H1 (cell line): ENCODE measurements around the gene CCNK. TPM values are rescaled to one million over a fixed set of nuclear protein-coding genes. Genes with fewer than 3 reads are reported as not detected.

Experiments
- CTCF ChIA-PET: fragments of 300-600 bp; sonication (Branson Sonifier 250); formaldehyde crosslinking; loops from one replicate; lab custom pipeline; 2021; ENCODE audit not compliant: partially characterized antibody; lab: Charles Lee
- POLR2A ChIA-PET: fragments of 300-600 bp; sonication (Branson Sonifier 250); formaldehyde crosslinking; loops from one replicate; lab custom pipeline; 2021; ENCODE audit warnings: inconsistent platforms; ENCODE audit not compliant: partially characterized antibody; lab: Charles Lee
- DNase-seq, 2 experiments: peaks; one replicate each; pipeline versions ENCODE4 v3.0.0 to v3.0.0-alpha.2; 2010 to 2022; ENCODE audit warnings: low spot score in 2 of 2, low read depth in 1 of 2, mixed read lengths in 1 of 2
- FAIRE-seq: peaks from 2 replicates; lab custom pipeline; 2011; peaks lifted over from hg19 to GRCh38; lab: Jason Lieb, UNC
- H2AFZ ChIP-seq: 2 replicates; pipeline ENCODE4 v1.8.1; 2012; ENCODE audit warnings: low read length, inconsistent platforms
- H2AK5ac ChIP-seq: 2 replicates; pipeline ENCODE4 v1.6.1; 2013; ENCODE audit warnings: low read depth, low read length
- H2BK120ac ChIP-seq: replicated peaks from 2 replicates; pipeline ENCODE3; 2013; ENCODE audit warnings: low read depth, low read length, inconsistent platforms
- H2BK12ac ChIP-seq: 2 replicates; pipeline ENCODE4 v1.6.1; 2013; ENCODE audit warnings: low read depth, low read length
- H2BK15ac ChIP-seq: 2 replicates; pipeline ENCODE4 v1.6.1; 2013; ENCODE audit warnings: low read length
- H2BK20ac ChIP-seq: 2 replicates; pipeline ENCODE4 v1.6.1; 2013; ENCODE audit warnings: low read length
- H2BK5ac ChIP-seq: 2 replicates; pipeline ENCODE4 v1.6.1; 2013; ENCODE audit warnings: low read depth, low read length
- H3K14ac ChIP-seq: 2 replicates; pipeline ENCODE4 v1.6.1; 2013; ENCODE audit warnings: inconsistent platforms; ENCODE audit not compliant: insufficient read length
- H3K18ac ChIP-seq: 2 replicates; pipeline ENCODE4 v1.6.1; 2013; ENCODE audit warnings: low read length; ENCODE audit errors: extremely low read depth
- H3K23ac ChIP-seq: 2 replicates; pipeline ENCODE4 v1.6.1; 2013; ENCODE audit warnings: inconsistent platforms; ENCODE audit not compliant: insufficient read length
- H3K23me2 ChIP-seq: 2 replicates; pipeline ENCODE4 v1.6.1; 2013; ENCODE audit warnings: low read depth, low read length
- H3K27ac ChIP-seq: 2 replicates; pipeline ENCODE4 v1.6.1; 2011; ENCODE audit warnings: low read depth, low read length, inconsistent platforms
- H3K27me3 ChIP-seq, 4 experiments: replicated peaks in 1 of 4; 1 replicate in 1 of 4; 2 replicates in 3 of 4; pipeline versions ENCODE4 v1.6.1 to v1.8.1; 2011 to 2013; ENCODE audit warnings: low read length in 3 of 4, mild to moderate bottlenecking in 3 of 4, inconsistent platforms in 2 of 4, mixed read lengths in 2 of 4, moderate library complexity in 1 of 4; ENCODE audit not compliant: control insufficient read depth in 3 of 4, insufficient read depth in 3 of 4; ENCODE audit errors: extremely low read depth in 1 of 4
- H3K36me3 ChIP-seq, 4 experiments: 2 replicates each; pipeline versions ENCODE4 v1.6.1 to v1.8.1; 2011 to 2013; ENCODE audit warnings: mild to moderate bottlenecking in 4 of 4, low read length in 3 of 4, moderate library complexity in 2 of 4, control low read depth in 1 of 4, inconsistent platforms in 1 of 4; ENCODE audit not compliant: insufficient read depth in 4 of 4, control insufficient read depth in 2 of 4
- H3K4ac ChIP-seq: replicated peaks from 2 replicates; pipeline ENCODE3; 2013; ENCODE audit warnings: low read length, low read depth, mixed read lengths, inconsistent platforms; ENCODE audit not compliant: insufficient read length
- H3K4me1 ChIP-seq, 4 experiments: replicated peaks in 1 of 4; 1 replicate in 1 of 4; 2 replicates in 3 of 4; pipeline versions ENCODE4 v1.6.1 to v1.8.1; 2011 to 2013; ENCODE audit warnings: low read length in 3 of 4, inconsistent platforms in 2 of 4, mixed read lengths in 1 of 4; ENCODE audit not compliant: insufficient read depth in 4 of 4, control insufficient read depth in 3 of 4
- H3K4me2 ChIP-seq, 2 experiments: 2 replicates each; pipeline versions ENCODE4 v1.6.1 to v1.8.1; 2011 to 2013; ENCODE audit warnings: low read depth in 2 of 2, low read length in 2 of 2, control low read depth in 1 of 2, inconsistent platforms in 1 of 2, mild to moderate bottlenecking in 1 of 2; ENCODE audit not compliant: insufficient read depth in 1 of 2
- H3K4me3 ChIP-seq, 4 experiments: fragments of 200-600, 300-600 bp in 1 of 4; sonication (generic), shearing (Covaris generic), sonication (Bioruptor Twin) in 1 of 4; 2 replicates each; pipeline versions ENCODE4 v1.5.1 to v1.8.1; 2011 to 2016; ENCODE audit warnings: low read length in 4 of 4, low read depth in 3 of 4, control low read depth in 2 of 4, inconsistent platforms in 2 of 4, mild to moderate bottlenecking in 2 of 4, mixed read lengths in 1 of 4, moderate library complexity in 1 of 4; ENCODE audit not compliant: insufficient read depth in 2 of 4; ENCODE audit errors: extremely low read depth in 1 of 4
- H3K56ac ChIP-seq: replicated peaks from 2 replicates; pipeline ENCODE3; 2013; ENCODE audit warnings: low read depth, mild to moderate bottlenecking, mixed read lengths, low read length, inconsistent platforms; ENCODE audit not compliant: insufficient read length
- H3K79me1 ChIP-seq: 2 replicates; pipeline ENCODE4 v1.6.1; 2013; ENCODE audit warnings: low read depth, low read length, control low read depth
- H3K79me2 ChIP-seq, 2 experiments: 2 replicates each; pipeline versions ENCODE4 v1.6.1 to v1.8.1; 2012 to 2013; ENCODE audit warnings: low read length in 2 of 2, mild to moderate bottlenecking in 2 of 2, inconsistent platforms in 1 of 2; ENCODE audit not compliant: insufficient read depth in 2 of 2, control insufficient read depth in 1 of 2
- H3K9ac ChIP-seq, 4 experiments: replicated peaks in 1 of 4; 1 replicate in 1 of 4; 2 replicates in 3 of 4; pipeline versions ENCODE4 v1.6.1 to v1.8.1; 2011 to 2013; ENCODE audit warnings: low read depth in 3 of 4, low read length in 3 of 4, control low read depth in 2 of 4, mild to moderate bottlenecking in 2 of 4, moderate library complexity in 2 of 4, inconsistent platforms in 1 of 4; ENCODE audit errors: extremely low read depth in 1 of 4
- H3K9me3 ChIP-seq, 2 experiments: 2 replicates each; pipeline versions ENCODE4 v1.6.1 to v1.8.1; 2012 to 2013; ENCODE audit warnings: mild to moderate bottlenecking in 2 of 2, moderate library complexity in 2 of 2, control low read depth in 1 of 2, inconsistent platforms in 1 of 2, low read depth in 1 of 2, low read length in 1 of 2, mixed read lengths in 1 of 2; ENCODE audit not compliant: insufficient read depth in 2 of 2
- H4K20me1 ChIP-seq, 2 experiments: replicated peaks in 1 of 2; 2 replicates each; pipeline versions ENCODE3 to v1.8.1; 2011 to 2013; ENCODE audit warnings: inconsistent platforms in 2 of 2, low read length in 2 of 2, mild to moderate bottlenecking in 1 of 2; ENCODE audit not compliant: insufficient read depth in 2 of 2, control insufficient read depth in 1 of 2
- H4K5ac ChIP-seq: 2 replicates; pipeline ENCODE4 v1.6.1; 2013; ENCODE audit warnings: low read length, low read depth, mixed read lengths, inconsistent platforms; ENCODE audit not compliant: insufficient read length
- H4K8ac ChIP-seq: 2 replicates; pipeline ENCODE4 v1.8.0; 2013; ENCODE audit warnings: mild to moderate bottlenecking, moderate library complexity, low read length, inconsistent platforms; ENCODE audit not compliant: insufficient read depth; ENCODE audit errors: extremely low read depth
- H4K91ac ChIP-seq: replicated peaks from 2 replicates; pipeline ENCODE3; 2013; ENCODE audit warnings: low read length, mixed read lengths, inconsistent platforms; ENCODE audit not compliant: insufficient read length
- ASH2L ChIP-seq: fragments of 200-600, 300-600 bp; sonication (generic); IDR thresholded peaks from one replicate; pipeline ENCODE4 v1.7.1; 2017; ENCODE audit warnings: low read length
- EP300 ChIP-seq, 2 experiments: IDR thresholded peaks; 1 replicate in 1 of 2; 2 replicates in 1 of 2; pipeline ENCODE4 v1.6.1; 2011 to 2012; ENCODE audit warnings: low read depth in 2 of 2, low read length in 2 of 2, mild to moderate bottlenecking in 2 of 2, borderline replicate concordance in 1 of 2, inconsistent platforms in 1 of 2, moderate library complexity in 1 of 2
- HDAC2 ChIP-seq, 2 experiments: fragments of 300-600 bp in 1 of 2; sonication (generic) in 1 of 2; IDR thresholded peaks; 2 replicates each; pipeline ENCODE4 v1.6.1; 2011 to 2012; ENCODE audit warnings: low read depth in 2 of 2, low read length in 2 of 2, mild to moderate bottlenecking in 2 of 2, moderate library complexity in 2 of 2, borderline replicate concordance in 1 of 2, inconsistent platforms in 1 of 2
- HDAC6 ChIP-seq: IDR thresholded peaks from one replicate; pipeline ENCODE4 v1.7.1; 2012; ENCODE audit warnings: low read depth, mild to moderate bottlenecking, inconsistent platforms, low read length, moderate library complexity
- PHF8 ChIP-seq: fragments of 200-600 bp; sonication (generic); conservative IDR thresholded peaks from 2 replicates; pipeline ENCODE4 v1.7.1; 2012; ENCODE audit warnings: low read depth, mild to moderate bottlenecking, inconsistent platforms, low read length, moderate library complexity
- SAP30 ChIP-seq: fragments of 300-600 bp; sonication (generic); IDR thresholded peaks from 2 replicates; pipeline ENCODE4 v1.7.1; 2012; ENCODE audit warnings: low read length, moderate library complexity, mild to moderate bottlenecking, inconsistent platforms; ENCODE audit not compliant: insufficient read depth, insufficient replicate concordance
- SP4 ChIP-seq: IDR thresholded peaks from 2 replicates; pipeline ENCODE4 v1.6.1; 2012; ENCODE audit warnings: low read length, inconsistent platforms
- SRF ChIP-seq: IDR thresholded peaks from 2 replicates; pipeline ENCODE4 v1.6.1; 2011; ENCODE audit warnings: mild to moderate bottlenecking, low read depth, low read length, moderate library complexity
- TAF7 ChIP-seq: optimal IDR thresholded peaks from 2 replicates; pipeline ENCODE3; 2011; ENCODE audit warnings: low read depth, mild to moderate bottlenecking, inconsistent platforms, low read length, moderate library complexity, borderline replicate concordance
- TBP ChIP-seq: IDR thresholded peaks from 2 replicates; pipeline ENCODE4 v1.6.1; 2011; ENCODE audit warnings: low read depth, low read length, improper control_type of control experiment
- WGBS, 2 experiments: shearing (Covaris generic) in 1 of 2; methylation state at CpG; one replicate each; pipeline versions ENCODE4 v1.1.6 to v1.1.7; 2013 to 2015; ENCODE audit warnings: low lambda C conversion rate in 2 of 2, mixed read lengths in 2 of 2, inconsistent platforms in 1 of 2, low coverage in 1 of 2, missing lambda C conversion rate in 1 of 2; ENCODE audit not compliant: insufficient replicate concordance in 2 of 2, insufficient coverage in 1 of 2, insufficient read length in 1 of 2; ENCODE audit errors: extremely low coverage in 1 of 2, missing lambda C conversion rate in 1 of 2; 5-methylcytosine and 5-hydroxymethylcytosine counted together
- polyA plus RNA-seq, 7 experiments: library from polyadenylated mRNA; depleted of rRNA in 3 of 7; stranded (reverse) in 5 of 7; unstranded in 2 of 7; fragments of >200 nt in 5 of 7; fragments of 200-250 nt in 2 of 7; gene quantifications; 1 replicate in 5 of 7; 2 replicates in 1 of 7; 4 replicates in 1 of 7; pipeline versions ENCODE4 v1.2.1 to v1.2.3, GENCODE V29; 2011 to 2013; ENCODE audit warnings: missing spikeins in 2 of 7, mixed read lengths in 2 of 7
- total RNA-seq: library from RNA; stranded (reverse); fragmentation: NEBNext Ultra II Directional; extraction: Animal tissue kit (Norgen Biotek cat#: 25700); gene quantifications from 2 replicates; pipeline ENCODE4 v1.2.1, GENCODE V29; 2021
- TF ChIP-seq, protein P1 (sequence below): IDR thresholded peaks from 2 replicates; pipeline ENCODE4 v1.6.1; 2012; ENCODE audit warnings: low read length, inconsistent platforms

The CCNK gene
- total and polyA plus RNA-seq, 2 of the 8 experiments (the other 6 are each of a cell fraction or from before 2014, with no cell fraction given) = 10.7 to 82.7 TPM

DNA sequence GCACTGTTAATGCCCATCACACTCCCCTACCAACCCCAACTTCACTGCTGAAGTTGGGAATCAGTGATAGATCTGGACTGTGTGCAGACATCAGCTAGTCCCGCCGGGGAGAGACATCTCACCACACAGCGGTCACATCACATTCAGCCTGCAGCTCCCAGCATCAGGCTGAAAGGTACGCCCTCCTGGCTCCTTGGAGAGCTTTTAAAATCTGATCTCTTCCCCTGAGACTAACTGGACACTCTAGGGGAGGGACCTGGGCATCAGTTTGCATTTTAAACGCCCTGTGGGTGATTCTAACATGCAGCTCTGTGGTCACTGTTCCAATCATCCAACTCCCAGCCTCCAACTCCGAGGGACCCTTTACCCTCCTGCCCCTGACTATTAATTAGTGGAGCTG lies 64.4 kb downstream of the CCNK start:
- Histone ChIP-seq H2BK15ac (peak overlapping the region; percentile 95; the same call in 1 of the 2 replicates), H3K18ac (peak overlapping the region; percentile 5), H3K23ac (no peak overlapping the region), H3K79me2 (peaks cover 0 to 77% of the 10 kb centered on the region in 2 experiments; a peak in 2 of 4 replicates), H3K27ac (no peak overlapping the region), H2BK12ac (no peak overlapping the region), H3K9ac (no peak overlapping the region), H3K27me3 (no peaks in the 10 kb centered on the region), H4K8ac (no peak overlapping the region), H3K4me1 (peaks cover 8 to 29% (median 13%) of the 10 kb centered on the region in 4 experiments; a peak in 6 of 7 replicates), H2BK20ac (no peak overlapping the region), H3K4me2 (no peak overlapping the region), H3K79me1 (peaks cover 26% of the 10 kb centered on the region), H3K9me3 (no peaks in the 10 kb centered on the region), H3K14ac (no peak overlapping the region), H4K91ac (no peak overlapping the region), H3K23me2 (no peaks in the 10 kb centered on the region), H3K36me3 (no peaks in the 10 kb centered on the region), H2BK5ac (no peak overlapping the region), H3K4me3 (no peak overlapping the region), H4K20me1 (peaks cover 4 to 18% of the 10 kb centered on the region in 2 experiments), H2BK120ac (no peak overlapping the region), H3K56ac (no peak overlapping the region), H2AFZ (no peak overlapping the region), H2AK5ac (peak overlapping the region; percentile 83), H4K5ac (no peak overlapping the region), H3K4ac (no peak overlapping the region)
- WGBS, 2 experiments = 83% methylated on average over 6 of the region's 6 CpGs; no CpG with 5 or more reads in 1 of the 2 experiments
- DNase-seq = no peak
- ChIA-PET POLR2A (interaction anchor here (0.7 to 1.6 kb wide), 3 partner anchors 8 to 65 kb away, joined by 3 to 5 read pairs (median 3); partner anchors contain the start of genes CCNK and SETD3), CTCF (interaction anchor here (0.7 to 3.5 kb wide), 10 partner anchors 10 to 83 kb away, joined by 3 to 17 read pairs (median 4); no protein-coding TSS in a partner anchor)
- FAIRE-seq = no peak
- no peak for TF ChIP-seq SRF
- TF ChIP-seq SP4 = no peak
- TF ChIP-seq HDAC6 = no peak
- TF ChIP-seq ASH2L = no peak
- no peak for TF ChIP-seq HDAC2 (IDR thresholded peaks at IDR 0.05; ENCODE audit: borderline replicate concordance in 1 of 2, low read depth in 2 of 2, low read length in 2 of 2)
- TF ChIP-seq, protein P1, sequence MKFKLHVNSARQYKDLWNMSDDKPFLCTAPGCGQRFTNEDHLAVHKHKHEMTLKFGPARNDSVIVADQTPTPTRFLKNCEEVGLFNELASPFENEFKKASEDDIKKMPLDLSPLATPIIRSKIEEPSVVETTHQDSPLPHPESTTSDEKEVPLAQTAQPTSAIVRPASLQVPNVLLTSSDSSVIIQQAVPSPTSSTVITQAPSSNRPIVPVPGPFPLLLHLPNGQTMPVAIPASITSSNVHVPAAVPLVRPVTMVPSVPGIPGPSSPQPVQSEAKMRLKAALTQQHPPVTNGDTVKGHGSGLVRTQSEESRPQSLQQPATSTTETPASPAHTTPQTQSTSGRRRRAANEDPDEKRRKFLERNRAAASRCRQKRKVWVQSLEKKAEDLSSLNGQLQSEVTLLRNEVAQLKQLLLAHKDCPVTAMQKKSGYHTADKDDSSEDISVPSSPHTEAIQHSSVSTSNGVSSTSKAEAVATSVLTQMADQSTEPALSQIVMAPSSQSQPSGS = no peak
- no peak for TF ChIP-seq PHF8
- no peak for TF ChIP-seq TBP
- TF ChIP-seq SAP30 = no peak
- no peak for TF ChIP-seq TAF7
- no peak for TF ChIP-seq EP300 (IDR thresholded peaks at IDR 0.05; ENCODE audit: borderline replicate concordance in 1 of 2, low read depth in 2 of 2, low read length in 2 of 2)
